Body of pancreas (tissue), 4 donors: ENCODE data around the gene AGRN. TPM values are rescaled to one million over a fixed set of nuclear protein-coding genes. Genes with fewer than 3 reads are reported as not detected.

ENCODE experiments used
- ATAC-seq: fragments of 150-250 bp; one replicate; pipeline ENCODE4 v1.9.1; 2016
- DNase-seq, 4 donors: peaks; one replicate each; pipeline ENCODE4 v3.0.0-alpha.2; 2019
- H3K27ac ChIP-seq, 4 donors: fragments of 200-600 bp; sonication (generic); 1 replicate in 3 of 4; 2 replicates in 1 of 4; pipeline versions ENCODE4 v1.5.1 to v1.6.1; 2016 to 2019; ENCODE audit warnings: mild to moderate bottlenecking in 1 of 4, mixed read lengths in 1 of 4, moderate library complexity in 1 of 4
- H3K27me3 ChIP-seq, 2 donors: fragments of 200-600 bp; sonication (generic); one replicate each; pipeline ENCODE4 v1.6.0; 2016; ENCODE audit warnings: mild to moderate bottlenecking in 1 of 2
- H3K36me3 ChIP-seq, 2 donors: fragments of 200-600 bp; sonication (generic); replicated peaks in 1 of 2; 2 replicates each; pipeline ENCODE4 v1.5.1; 2016; ENCODE audit warnings: low read depth in 2 of 2; ENCODE audit not compliant: insufficient read depth in 1 of 2
- H3K4me1 ChIP-seq: fragments of 200-600 bp; sonication (generic); one replicate; pipeline ENCODE4 v1.6.0; 2016
- H3K4me3 ChIP-seq, 2 donors: fragments of 200-600 bp; sonication (generic); 1 replicate in 1 of 2; 2 replicates in 1 of 2; pipeline ENCODE4 v1.5.1; 2016 to 2019
- H3K9me3 ChIP-seq, 3 donors: fragments of 200-600 bp; sonication (generic); 1 replicate in 2 of 3; 2 replicates in 1 of 3; pipeline ENCODE4 v1.5.1; 2016
- POLR2A ChIP-seq, 3 donors: fragments of 450-650 bp; IDR thresholded peaks; one replicate each; pipeline ENCODE4 v1.6.1; 2016; ENCODE audit warnings: antibody characterized with exemption in 3 of 3, mild to moderate bottlenecking in 2 of 3
- WGBS, 2 donors: methylation state at CpG; one replicate each; pipeline ENCODE4 v1.1.5; 2017; 5-methylcytosine and 5-hydroxymethylcytosine counted together
- intact Hi-C: fragments of 100-400 bp; cut with DNase I; formaldehyde crosslinking; loops from one replicate; pipeline ENCODE4 v1.15.1; 2023
- total RNA-seq, 2 donors: library from RNA; depleted of rRNA; stranded (reverse); fragments of >200 nt; gene quantifications; one replicate each; pipeline ENCODE4 v1.1.0, GENCODE V29; 2016
- TF ChIP-seq, protein P1 (sequence below), 7 experiments: fragments of 450-650 bp in 4 of 7; fragments of 200-600 bp in 3 of 7; sonication (generic) in 3 of 7; IDR thresholded peaks; one replicate each; pipeline ENCODE4 v1.5.1; 2016 to 2019; ENCODE audit warnings: antibody characterized with exemption in 7 of 7

AGRN gene
- total RNA-seq, 2 donors from 2014 or later: 85.1 to 241 TPM

GRCh38 chr1:1048765-1049164, 28.8 kb downstream of the AGRN start:
- DNase-seq: no peak
- 87 to 90% methylated on average over 15 to 22 of the region's 28 CpGs for WGBS, 2 donors
- intact Hi-C loops: no loop called here
- Histone ChIP-seq H3K27me3 (no peaks in the 10 kb centered on the region), H3K4me1 (no peaks in the 10 kb centered on the region), H3K27ac (no peak overlapping the region), H3K9me3 (no peaks in the 10 kb centered on the region), H3K36me3 (no peaks in the 10 kb centered on the region), H3K4me3 (no peak overlapping the region)
- no peak for TF ChIP-seq POLR2A (IDR thresholded peaks at IDR 0.05)
- TF ChIP-seq, protein P1, sequence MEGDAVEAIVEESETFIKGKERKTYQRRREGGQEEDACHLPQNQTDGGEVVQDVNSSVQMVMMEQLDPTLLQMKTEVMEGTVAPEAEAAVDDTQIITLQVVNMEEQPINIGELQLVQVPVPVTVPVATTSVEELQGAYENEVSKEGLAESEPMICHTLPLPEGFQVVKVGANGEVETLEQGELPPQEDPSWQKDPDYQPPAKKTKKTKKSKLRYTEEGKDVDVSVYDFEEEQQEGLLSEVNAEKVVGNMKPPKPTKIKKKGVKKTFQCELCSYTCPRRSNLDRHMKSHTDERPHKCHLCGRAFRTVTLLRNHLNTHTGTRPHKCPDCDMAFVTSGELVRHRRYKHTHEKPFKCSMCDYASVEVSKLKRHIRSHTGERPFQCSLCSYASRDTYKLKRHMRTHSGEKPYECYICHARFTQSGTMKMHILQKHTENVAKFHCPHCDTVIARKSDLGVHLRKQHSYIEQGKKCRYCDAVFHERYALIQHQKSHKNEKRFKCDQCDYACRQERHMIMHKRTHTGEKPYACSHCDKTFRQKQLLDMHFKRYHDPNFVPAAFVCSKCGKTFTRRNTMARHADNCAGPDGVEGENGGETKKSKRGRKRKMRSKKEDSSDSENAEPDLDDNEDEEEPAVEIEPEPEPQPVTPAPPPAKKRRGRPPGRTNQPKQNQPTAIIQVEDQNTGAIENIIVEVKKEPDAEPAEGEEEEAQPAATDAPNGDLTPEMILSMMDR (IDR thresholded peaks at IDR 0.05): no peak
- ATAC-seq: no peak

DNA sequence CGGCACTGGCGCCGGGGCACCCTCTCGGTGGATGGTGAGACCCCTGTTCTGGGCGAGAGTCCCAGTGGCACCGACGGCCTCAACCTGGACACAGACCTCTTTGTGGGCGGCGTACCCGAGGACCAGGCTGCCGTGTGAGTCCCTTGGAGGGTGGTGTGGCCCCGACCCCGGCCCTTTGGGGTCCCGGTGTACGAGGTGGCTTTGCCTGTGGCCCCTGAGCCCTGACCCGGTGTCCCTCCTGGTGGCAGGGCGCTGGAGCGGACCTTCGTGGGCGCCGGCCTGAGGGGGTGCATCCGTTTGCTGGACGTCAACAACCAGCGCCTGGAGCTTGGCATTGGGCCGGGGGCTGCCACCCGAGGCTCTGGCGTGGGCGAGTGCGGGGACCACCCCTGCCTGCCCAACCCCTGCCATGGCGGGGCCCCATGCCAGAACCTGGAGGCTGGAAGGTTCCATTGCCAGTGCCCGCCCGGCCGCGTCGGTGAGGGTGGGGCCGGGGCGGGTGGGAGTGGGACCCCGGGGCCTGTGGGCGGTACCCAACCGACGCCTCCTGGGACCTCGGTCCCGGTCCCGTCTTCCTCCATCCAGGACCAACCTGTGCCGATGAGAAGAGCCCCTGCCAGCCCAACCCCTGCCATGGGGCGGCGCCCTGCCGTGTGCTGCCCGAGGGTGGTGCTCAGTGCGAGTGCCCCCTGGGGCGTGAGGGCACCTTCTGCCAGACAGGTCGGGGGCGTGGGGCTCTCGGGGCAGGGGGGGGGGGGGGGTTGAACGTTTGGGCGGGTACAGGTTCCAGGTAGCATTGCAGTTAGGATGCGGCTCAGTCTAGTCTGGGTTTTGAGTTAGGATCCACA, 29.6 kb downstream of the AGRN start:
- Histone ChIP-seq H3K9me3 (no peaks in the 10 kb centered on the region), H3K36me3 (no peaks in the 10 kb centered on the region), H3K4me3 (no peak overlapping the region), H3K27ac (no peak overlapping the region), H3K4me1 (no peaks in the 10 kb centered on the region), H3K27me3 (no peaks in the 10 kb centered on the region)
- ATAC-seq (no peak), DNase-seq (no peak)
- intact Hi-C loops: no loop called here
- 94 to 100% methylated on average over 2 to 41 of the region's 57 CpGs for WGBS, 2 donors
- TF ChIP-seq POLR2A (IDR thresholded peaks at IDR 0.05): no peak
- TF ChIP-seq, protein P1 (IDR thresholded peaks at IDR 0.05): no peak

GRCh38 chr1:1050577-1051052, 30.7 kb downstream of the AGRN start:
- H3K27ac ChIP-seq: no peak overlapping the region
- no peaks in the 10 kb centered on the region for H3K4me1 ChIP-seq
- H3K36me3 ChIP-seq: no peaks in the 10 kb centered on the region
- no peaks in the 10 kb centered on the region for H3K27me3 ChIP-seq
- H3K9me3 ChIP-seq: no peaks in the 10 kb centered on the region
- intact Hi-C loops: no loop called here
- TF ChIP-seq, protein P1 (IDR thresholded peaks at IDR 0.05): no peak
- no peak for TF ChIP-seq POLR2A (IDR thresholded peaks at IDR 0.05)
- DNase-seq (no peak), ATAC-seq (no peak)
- 92 to 99% methylated on average over 14 to 27 of the region's 32 CpGs for WGBS, 2 donors
- no peak overlapping the region for H3K4me3 ChIP-seq

GRCh38 chr1:1051127-1051810, 31.3 kb downstream of the AGRN start:
- no peak overlapping the region for H3K4me3 ChIP-seq
- DNase-seq (no peak), ATAC-seq (no peak)
- no peaks in the 10 kb centered on the region for H3K9me3 ChIP-seq
- no peaks in the 10 kb centered on the region for H3K4me1 ChIP-seq
- TF ChIP-seq, protein P1 (IDR thresholded peaks at IDR 0.05): no peak
- TF ChIP-seq POLR2A (IDR thresholded peaks at IDR 0.05): no peak
- H3K27ac ChIP-seq: no peak overlapping the region
- no peaks in the 10 kb centered on the region for H3K27me3 ChIP-seq
- no peaks in the 10 kb centered on the region for H3K36me3 ChIP-seq
- intact Hi-C loops: no loop called here
- 90 to 92% methylated on average over 18 to 41 of the region's 46 CpGs for WGBS, 2 donors
